ENCODE measurements around the gene PACSIN1. TPM values are rescaled to one million over a fixed set of nuclear protein-coding genes. Genes with fewer than 3 reads are reported as not detected.

The PACSIN1 gene
- total and polyA plus RNA-seq, 7 donors: 0.36 to 1.9 (median 0.68) TPM; not detected in 2

- H3K27ac ChIP-seq: peak overlapping the region; percentile 39 to 67 (median 58)
- no peaks in the 10 kb centered on the region for H3K27me3 ChIP-seq
- peak overlapping the region in 3 of 4 donors; percentile 6 to 35 (median 30) for H3K4me3 ChIP-seq
- no peaks in the 10 kb centered on the region for H3K36me3 ChIP-seq
- intact Hi-C loops (cut with DNase I): loop anchor here (1.0 to 5.0 kb wide), 4 partner anchors 82 to 330 kb away; partner anchors contain the start of genes SMIM29 and SNRPC
- no peaks in the 10 kb centered on the region for H3K9me3 ChIP-seq
- DNase-seq: peak; percentile 97
- TF ChIP-seq EP300 (IDR thresholded peaks at IDR 0.05) (no peak), CTCF (IDR thresholded peaks at IDR 0.05) (peak; percentile 58 to 73 (median 62)), POLR2AphosphoS5 (IDR thresholded peaks at IDR 0.05) (peak in 3 of 4 donors; percentile 7 to 54 (median 52))
- H3K4me1 ChIP-seq: peaks cover 0 to 13% (median 8%) of the 10 kb centered on the region in 4 donors
- WGBS, 2 donors: 5 to 6% methylated on average over 53 of the region's 53 CpGs
Observed at GRCh38 chr6:34526992-34527728, 61.3 kb downstream of the PACSIN1 start.

GRCh38 chr6:34527751-34528670, 62.1 kb downstream of the PACSIN1 start:
- WGBS, 2 donors: 88 to 92% methylated on average over 12 of the region's 12 CpGs
- Histone ChIP-seq H3K27ac (no peak overlapping the region), H3K9me3 (no peaks in the 10 kb centered on the region), H3K4me1 (peaks cover 0 to 13% (median 8%) of the 10 kb centered on the region in 4 donors), H3K27me3 (no peaks in the 10 kb centered on the region), H3K36me3 (no peaks in the 10 kb centered on the region), H3K4me3 (no peak overlapping the region)
- no peak for DNase-seq
- TF ChIP-seq POLR2AphosphoS5 (IDR thresholded peaks at IDR 0.05): no peak
- TF ChIP-seq CTCF (IDR thresholded peaks at IDR 0.05): no peak
- TF ChIP-seq POLR2A (IDR thresholded peaks at IDR 0.05): no peak
- TF ChIP-seq EP300 (IDR thresholded peaks at IDR 0.05): no peak
- intact Hi-C loops (cut with DNase I): loop anchor here (1.0 to 5.0 kb wide), 4 partner anchors 81 to 331 kb away; partner anchors contain the start of genes SMIM29 and SNRPC

GRCh38 chr6:34528996-34529664, 63.3 kb downstream of the PACSIN1 start:
- Histone ChIP-seq H3K27me3 (no peaks in the 10 kb centered on the region), H3K4me3 (no peak overlapping the region), H3K36me3 (no peaks in the 10 kb centered on the region), H3K4me1 (peaks cover 0 to 13% (median 8%) of the 10 kb centered on the region in 4 donors), H3K27ac (no peak overlapping the region), H3K9me3 (no peaks in the 10 kb centered on the region)
- DNase-seq: no peak
- 90 to 94% methylated on average over 8 of the region's 8 CpGs for WGBS, 2 donors
- intact Hi-C loops (cut with DNase I): loop anchor here (5.0 kb wide), 2 partner anchors 282 to 332 kb away; partner anchors contain the start of gene SMIM29
- TF ChIP-seq POLR2AphosphoS5 (IDR thresholded peaks at IDR 0.05) (no peak), CTCF (IDR thresholded peaks at IDR 0.05) (no peak), POLR2A (IDR thresholded peaks at IDR 0.05) (no peak), EP300 (IDR thresholded peaks at IDR 0.05) (no peak)

- no peak for TF ChIP-seq POLR2A (IDR thresholded peaks at IDR 0.05)
- no peak for TF ChIP-seq POLR2AphosphoS5 (IDR thresholded peaks at IDR 0.05)
- TF ChIP-seq CTCF (IDR thresholded peaks at IDR 0.05): no peak
- TF ChIP-seq EP300 (IDR thresholded peaks at IDR 0.05): no peak
- no peak for DNase-seq
- Histone ChIP-seq H3K4me1 (peaks cover 0 to 13% (median 8%) of the 10 kb centered on the region in 4 donors), H3K36me3 (no peaks in the 10 kb centered on the region), H3K27ac (no peak overlapping the region), H3K27me3 (no peaks in the 10 kb centered on the region), H3K9me3 (no peaks in the 10 kb centered on the region), H3K4me3 (no peak overlapping the region)
- intact Hi-C loops (cut with DNase I): loop anchor here (5.0 kb wide), 2 partner anchors 282 to 332 kb away; partner anchors contain the start of gene SMIM29
- 24 to 73% methylated on average over 10 of the region's 10 CpGs for WGBS, 2 donors
Observed at GRCh38 chr6:34529665-34530327, 63.9 kb downstream of the PACSIN1 start.
